ENCODE results near the gene ZNF576. TPM values are rescaled to one million over a fixed set of nuclear protein-coding genes. Genes with fewer than 3 reads are reported as not detected.

Gene ZNF576
- total and polyA plus RNA-seq, 9 of the 15 experiments (the other 6 are each of a cell fraction or from before 2014, with no cell fraction given): 6.8 to 18.2 (median 12.2) TPM

DNA sequence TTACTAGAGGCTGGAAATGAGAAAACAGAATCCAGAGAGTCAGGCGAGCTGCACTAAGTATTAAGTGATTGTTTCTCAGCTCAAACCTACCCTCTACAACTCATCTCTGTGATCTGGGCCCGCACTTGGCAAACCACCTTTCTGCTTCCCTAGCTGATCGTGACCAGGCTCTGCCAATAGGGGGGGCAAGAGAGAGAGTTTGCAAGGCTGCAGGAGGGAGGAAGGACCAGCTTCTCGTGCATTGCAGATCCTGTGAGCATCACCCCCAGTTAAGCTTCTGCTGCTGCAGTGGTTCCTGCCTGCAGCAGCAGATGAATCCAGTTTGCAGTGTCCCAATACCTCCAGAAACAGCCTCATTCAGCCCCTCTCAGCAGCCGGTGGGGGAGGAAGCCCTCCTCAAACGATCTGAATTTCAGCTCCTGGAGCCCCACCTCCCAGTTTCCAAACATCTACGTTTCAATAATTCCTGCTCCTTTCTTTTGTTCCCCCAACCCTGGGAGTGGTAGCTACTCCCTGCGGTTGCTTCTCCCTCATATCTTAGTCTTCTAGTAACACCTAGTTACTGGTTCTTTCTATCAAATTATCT, 41.1 kb upstream of the ZNF576 start:
- ATAC-seq (peak; percentile 97), FAIRE-seq (peak; percentile 95), DNase-seq (ENCODE audit: extremely low read depth in 1 of 4, low spot score in 3 of 4) (peak; percentile 71 to 83 (median 76))
- WGBS (ENCODE audit: insufficient coverage, low coverage, missing lambda C conversion rate): 35% methylated on average over 7 of the region's 8 CpGs
- intact Hi-C loops (cut with micrococcal nuclease): loop anchor here (1.0 to 10.0 kb wide), 2 partner anchors 70 to 97 kb away; no protein-coding TSS in a partner anchor
- no peak overlapping the region for H3K9ac ChIP-seq (ENCODE audit: insufficient read depth in 1 of 2, low read depth in 2 of 2, low read length in 2 of 2)
- no peaks in the 10 kb centered on the region for H3K9me3 ChIP-seq (replicated peaks; ENCODE audit: control insufficient read depth, insufficient read depth, low read depth, low read length)
- H3K36me3 ChIP-seq (ENCODE audit: control insufficient read depth, insufficient read depth, low read length): peaks cover 57% of the 10 kb centered on the region; the same call in 2 of the 3 replicates
- no peak overlapping the region for H3K27ac ChIP-seq (ENCODE audit: extremely low read depth, low read depth, low read length)
- no peaks in the 10 kb centered on the region for H3K79me2 ChIP-seq (ENCODE audit: control insufficient read depth, insufficient read depth, low read length)
- no peak overlapping the region for H3K4me2 ChIP-seq (ENCODE audit: insufficient read depth, low read length)
- no peaks in the 10 kb centered on the region for H3K27me3 ChIP-seq (ENCODE audit: control insufficient read depth in 2 of 2, insufficient read depth in 2 of 2, low read length in 2 of 2)
- no peaks in the 10 kb centered on the region for H4K20me1 ChIP-seq (replicated peaks; ENCODE audit: control insufficient read depth, insufficient read depth, low read length)
- peaks cover 0 to 8% of the 10 kb centered on the region in 2 experiments; a peak in 1 of 5 replicates for H3K4me1 ChIP-seq (replicated peaks in 1 of 2; ENCODE audit: control insufficient read depth in 2 of 2, insufficient read depth in 2 of 2, low read length in 2 of 2)
- no TSS peak for BruUV-seq (replicated peaks)
- H3K4me3 ChIP-seq: no peak overlapping the region
- ChIA-PET POLR2A (interaction anchor here (0.6 to 1.9 kb wide), 8 partner anchors 8 to 165 kb away, joined by 3 to 7 read pairs (median 4); partner anchors contain the start of gene XRCC1), CTCF (ENCODE audit: low intra/inter-chr PET ratio) (interaction anchor here (1.4 to 1.8 kb wide), 2 partner anchors 69 to 98 kb away, joined by 4 to 7 read pairs; no protein-coding TSS in a partner anchor)
- no peaks in the 10 kb centered on the region for H3K9me1 ChIP-seq (ENCODE audit: control insufficient read depth, insufficient read depth, low read length)
- H2AFZ ChIP-seq (ENCODE audit: low read depth, low read length): no peak overlapping the region
- in situ Hi-C loops (cut with MboI): loop anchor here (5.0 kb wide), 1 partner anchor 97 kb away; no protein-coding TSS in a partner anchor
- TF ChIP-seq CREM (IDR thresholded peaks at IDR 0.05; ENCODE audit: low read depth) (peak; percentile 43; the same call in 1 of the 2 replicates), CBX5 (IDR thresholded peaks at IDR 0.05; ENCODE audit: borderline replicate concordance, low read depth) (no peak), KLF6 (CRISPR knock-in tag; IDR thresholded peaks at IDR 0.05; ENCODE audit: borderline replicate concordance) (no peak), ARID2 (IDR thresholded peaks at IDR 0.05) (0 out of 2 replicates have a peak, but pooled peaks have one; percentile 24)
- TF ChIP-seq, protein P1, sequence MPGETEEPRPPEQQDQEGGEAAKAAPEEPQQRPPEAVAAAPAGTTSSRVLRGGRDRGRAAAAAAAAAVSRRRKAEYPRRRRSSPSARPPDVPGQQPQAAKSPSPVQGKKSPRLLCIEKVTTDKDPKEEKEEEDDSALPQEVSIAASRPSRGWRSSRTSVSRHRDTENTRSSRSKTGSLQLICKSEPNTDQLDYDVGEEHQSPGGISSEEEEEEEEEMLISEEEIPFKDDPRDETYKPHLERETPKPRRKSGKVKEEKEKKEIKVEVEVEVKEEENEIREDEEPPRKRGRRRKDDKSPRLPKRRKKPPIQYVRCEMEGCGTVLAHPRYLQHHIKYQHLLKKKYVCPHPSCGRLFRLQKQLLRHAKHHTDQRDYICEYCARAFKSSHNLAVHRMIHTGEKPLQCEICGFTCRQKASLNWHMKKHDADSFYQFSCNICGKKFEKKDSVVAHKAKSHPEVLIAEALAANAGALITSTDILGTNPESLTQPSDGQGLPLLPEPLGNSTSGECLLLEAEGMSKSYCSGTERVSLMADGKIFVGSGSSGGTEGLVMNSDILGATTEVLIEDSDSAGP (CRISPR knock-in tag; IDR thresholded peaks at IDR 0.05): no peak
- TF ChIP-seq, protein P2, sequence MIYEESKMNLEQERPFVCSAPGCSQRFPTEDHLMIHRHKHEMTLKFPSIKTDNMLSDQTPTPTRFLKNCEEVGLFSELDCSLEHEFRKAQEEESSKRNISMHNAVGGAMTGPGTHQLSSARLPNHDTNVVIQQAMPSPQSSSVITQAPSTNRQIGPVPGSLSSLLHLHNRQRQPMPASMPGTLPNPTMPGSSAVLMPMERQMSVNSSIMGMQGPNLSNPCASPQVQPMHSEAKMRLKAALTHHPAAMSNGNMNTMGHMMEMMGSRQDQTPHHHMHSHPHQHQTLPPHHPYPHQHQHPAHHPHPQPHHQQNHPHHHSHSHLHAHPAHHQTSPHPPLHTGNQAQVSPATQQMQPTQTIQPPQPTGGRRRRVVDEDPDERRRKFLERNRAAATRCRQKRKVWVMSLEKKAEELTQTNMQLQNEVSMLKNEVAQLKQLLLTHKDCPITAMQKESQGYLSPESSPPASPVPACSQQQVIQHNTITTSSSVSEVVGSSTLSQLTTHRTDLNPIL (CRISPR knock-in tag; IDR thresholded peaks at IDR 0.05): no peak
- TF ChIP-seq, protein P3, sequence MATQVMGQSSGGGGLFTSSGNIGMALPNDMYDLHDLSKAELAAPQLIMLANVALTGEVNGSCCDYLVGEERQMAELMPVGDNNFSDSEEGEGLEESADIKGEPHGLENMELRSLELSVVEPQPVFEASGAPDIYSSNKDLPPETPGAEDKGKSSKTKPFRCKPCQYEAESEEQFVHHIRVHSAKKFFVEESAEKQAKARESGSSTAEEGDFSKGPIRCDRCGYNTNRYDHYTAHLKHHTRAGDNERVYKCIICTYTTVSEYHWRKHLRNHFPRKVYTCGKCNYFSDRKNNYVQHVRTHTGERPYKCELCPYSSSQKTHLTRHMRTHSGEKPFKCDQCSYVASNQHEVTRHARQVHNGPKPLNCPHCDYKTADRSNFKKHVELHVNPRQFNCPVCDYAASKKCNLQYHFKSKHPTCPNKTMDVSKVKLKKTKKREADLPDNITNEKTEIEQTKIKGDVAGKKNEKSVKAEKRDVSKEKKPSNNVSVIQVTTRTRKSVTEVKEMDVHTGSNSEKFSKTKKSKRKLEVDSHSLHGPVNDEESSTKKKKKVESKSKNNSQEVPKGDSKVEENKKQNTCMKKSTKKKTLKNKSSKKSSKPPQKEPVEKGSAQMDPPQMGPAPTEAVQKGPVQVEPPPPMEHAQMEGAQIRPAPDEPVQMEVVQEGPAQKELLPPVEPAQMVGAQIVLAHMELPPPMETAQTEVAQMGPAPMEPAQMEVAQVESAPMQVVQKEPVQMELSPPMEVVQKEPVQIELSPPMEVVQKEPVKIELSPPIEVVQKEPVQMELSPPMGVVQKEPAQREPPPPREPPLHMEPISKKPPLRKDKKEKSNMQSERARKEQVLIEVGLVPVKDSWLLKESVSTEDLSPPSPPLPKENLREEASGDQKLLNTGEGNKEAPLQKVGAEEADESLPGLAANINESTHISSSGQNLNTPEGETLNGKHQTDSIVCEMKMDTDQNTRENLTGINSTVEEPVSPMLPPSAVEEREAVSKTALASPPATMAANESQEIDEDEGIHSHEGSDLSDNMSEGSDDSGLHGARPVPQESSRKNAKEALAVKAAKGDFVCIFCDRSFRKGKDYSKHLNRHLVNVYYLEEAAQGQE (IDR thresholded peaks at IDR 0.05; ENCODE audit: borderline replicate concordance): peak; percentile 46; the same call in 1 of the 2 replicates
- TF ChIP-seq, protein P3 (CRISPR knock-in tag; IDR thresholded peaks at IDR 0.05; ENCODE audit: low read depth): no peak
